Neural cell (in vitro differentiated cells): ENCODE measurements around the gene SERPINB4. TPM values are rescaled to one million over a fixed set of nuclear protein-coding genes. Genes with fewer than 3 reads are reported as not detected.

Experiments
- H2AFZ ChIP-seq: fragments of 200-600, 300-800 bp; sonication (generic), shearing (Covaris generic); 2 replicates; pipeline ENCODE4 v1.6.0; 2014; ENCODE audit warnings: low read depth, mild to moderate bottlenecking, antibody characterized with exemption, low read length, moderate library complexity
- H3F3A ChIP-seq: fragments of 200-600 bp; shearing (Covaris generic); 2 replicates; pipeline ENCODE4 v1.6.1; 2016; ENCODE audit warnings: mild to moderate bottlenecking, moderate library complexity, mixed read lengths, antibody characterized with exemption, low read length; ENCODE audit not compliant: insufficient read depth, poor library complexity, severe bottlenecking
- H3K27ac ChIP-seq: fragments of 200-600, 300-800 bp; sonication (generic), shearing (Covaris generic); 2 replicates; pipeline ENCODE4 v1.5.1; 2014; ENCODE audit warnings: mild to moderate bottlenecking, low read length, moderate library complexity
- H3K27me3 ChIP-seq: fragments of 300-800, 200-600 bp; sonication (generic), shearing (Covaris generic); 2 replicates; pipeline ENCODE4 v1.6.0; 2014; ENCODE audit warnings: mild to moderate bottlenecking, low read depth, low read length, moderate library complexity; ENCODE audit not compliant: insufficient read depth
- H3K36me3 ChIP-seq: fragments of 300-800, 200-600 bp; sonication (generic), shearing (Covaris generic); 2 replicates; pipeline ENCODE4 v1.5.1; 2014; ENCODE audit warnings: mild to moderate bottlenecking, antibody characterized with exemption, low read length, moderate library complexity; ENCODE audit not compliant: insufficient read depth
- H3K4me2 ChIP-seq: fragments of 300-800, 200-600 bp; sonication (generic), shearing (Covaris generic); 2 replicates; pipeline ENCODE4 v1.6.0; 2014; ENCODE audit warnings: mild to moderate bottlenecking, low read length
- H3K4me3 ChIP-seq: fragments of 300-800, 200-600 bp; sonication (generic), shearing (Covaris generic); 2 replicates; pipeline ENCODE4 v1.5.1; 2014; ENCODE audit warnings: mild to moderate bottlenecking, low read length, moderate library complexity
- H3K79me2 ChIP-seq: fragments of 200-600 bp; shearing (Covaris generic); replicated peaks from 2 replicates; pipeline ENCODE4 v1.6.0; 2014; ENCODE audit warnings: mild to moderate bottlenecking, low read length, moderate library complexity; ENCODE audit not compliant: insufficient read depth
- H3K9ac ChIP-seq: fragments of 300-800, 200-600 bp; sonication (generic), shearing (Covaris generic); 2 replicates; pipeline ENCODE4 v1.6.1; 2016; ENCODE audit warnings: mild to moderate bottlenecking, low read length, mixed read lengths
- H3K9me2 ChIP-seq: fragments of 200-600 bp; shearing (Covaris generic); 2 replicates; pipeline ENCODE4 v1.6.1; 2016; ENCODE audit warnings: mild to moderate bottlenecking, low read length, mixed read lengths; ENCODE audit not compliant: insufficient read depth
- H3K9me3 ChIP-seq: fragments of 200-600, 300-800 bp; sonication (generic), shearing (Covaris generic); 2 replicates; pipeline ENCODE4 v1.6.1; 2016; ENCODE audit warnings: mild to moderate bottlenecking, mixed run types, low read length, moderate library complexity, mixed read lengths
- H4K20me1 ChIP-seq: fragments of 200-600 bp; shearing (Covaris generic); 2 replicates; pipeline ENCODE4 v1.6.1; 2016; ENCODE audit warnings: mild to moderate bottlenecking, mixed run types; ENCODE audit not compliant: insufficient read depth
- CTCF ChIP-seq: fragments of 450-650 bp; IDR thresholded peaks from 2 replicates; pipeline ENCODE4 v1.5.1; 2014; ENCODE audit warnings: antibody characterized with exemption, mild to moderate bottlenecking, moderate library complexity; ENCODE audit not compliant: poor library complexity, severe bottlenecking
- EP300 ChIP-seq: fragments of 450-650 bp; conservative IDR thresholded peaks from 2 replicates; pipeline ENCODE4 v1.6.1; 2014; ENCODE audit warnings: antibody characterized with exemption, mild to moderate bottlenecking, moderate library complexity; ENCODE audit not compliant: poor library complexity, severe bottlenecking
- EZH2 ChIP-seq: fragments of 200-600, 300-800 bp; shearing (Covaris generic), sonication (generic); IDR thresholded peaks from 2 replicates; pipeline ENCODE4 v1.6.1; 2014; ENCODE audit warnings: antibody characterized with exemption, low read length, borderline replicate concordance, mild to moderate bottlenecking; ENCODE audit not compliant: insufficient read depth, poor library complexity, severe bottlenecking
- MXI1 ChIP-seq: fragments of 450-650 bp; conservative IDR thresholded peaks from 2 replicates; pipeline ENCODE4 v1.6.1; 2014; ENCODE audit warnings: antibody characterized with exemption, mild to moderate bottlenecking; ENCODE audit not compliant: poor library complexity, severe bottlenecking
- POLR2AphosphoS5 ChIP-seq: IDR thresholded peaks from 2 replicates; pipeline ENCODE4 v1.6.1; 2012
- RAD21 ChIP-seq: fragments of 450-650 bp; conservative IDR thresholded peaks from 2 replicates; pipeline ENCODE4 v1.6.1; 2014; ENCODE audit warnings: antibody characterized with exemption, mild to moderate bottlenecking, moderate library complexity
- REST ChIP-seq: IDR thresholded peaks from 2 replicates; pipeline ENCODE4 v1.6.1; 2012; ENCODE audit warnings: borderline replicate concordance
- SMC3 ChIP-seq: fragments of 450-650 bp; conservative IDR thresholded peaks from 2 replicates; pipeline ENCODE4 v1.6.1; 2014; ENCODE audit warnings: antibody characterized with exemption, mild to moderate bottlenecking, moderate library complexity; ENCODE audit not compliant: poor library complexity
- TAF1 ChIP-seq: IDR thresholded peaks from 2 replicates; pipeline ENCODE4 v1.6.1; 2012; ENCODE audit warnings: low read depth
- polyA plus RNA-seq: library from polyadenylated mRNA; depleted of rRNA; stranded (reverse); fragments of >200 nt; gene quantifications from 2 replicates; pipeline ENCODE4 v1.2.3, GENCODE V29; 2014

Gene SERPINB4
- polyA plus RNA-seq, 1 donor from 2014 or later, result not detected

GRCh38 chr18:63592471-63592870 lies 51.6 kb downstream of the SERPINB4 start:
- no peaks in the 10 kb centered on the region for H3K36me3 ChIP-seq
- H4K20me1 ChIP-seq, result no peaks in the 10 kb centered on the region
- no peak overlapping the region for H3K4me3 ChIP-seq
- H3K79me2 ChIP-seq, result no peaks in the 10 kb centered on the region
- no peaks in the 10 kb centered on the region for H3K27me3 ChIP-seq
- no peak overlapping the region for H2AFZ ChIP-seq
- H3F3A ChIP-seq, result no peaks in the 10 kb centered on the region
- no peaks in the 10 kb centered on the region for H3K9me3 ChIP-seq
- H3K9ac ChIP-seq, result no peak overlapping the region
- TF ChIP-seq CTCF (no peak), MXI1 (no peak), TAF1 (no peak), RAD21 (no peak), POLR2AphosphoS5 (no peak), EP300 (no peak), SMC3 (no peak), REST (no peak), EZH2 (no peak)
- no peak overlapping the region for H3K27ac ChIP-seq
- no peaks in the 10 kb centered on the region for H3K9me2 ChIP-seq
- H3K4me2 ChIP-seq, result no peak overlapping the region

- no peak overlapping the region for H2AFZ ChIP-seq
- H3K36me3 ChIP-seq, result no peaks in the 10 kb centered on the region
- H3K4me2 ChIP-seq, result no peak overlapping the region
- no peak for TF ChIP-seq REST
- TF ChIP-seq RAD21, result no peak
- no peak for TF ChIP-seq SMC3
- TF ChIP-seq CTCF, result no peak
- TF ChIP-seq EP300, result no peak
- TF ChIP-seq TAF1, result no peak
- TF ChIP-seq EZH2, result no peak
- no peak for TF ChIP-seq POLR2AphosphoS5
- no peak for TF ChIP-seq MXI1
- no peaks in the 10 kb centered on the region for H3K9me3 ChIP-seq
- H4K20me1 ChIP-seq, result no peaks in the 10 kb centered on the region
- H3F3A ChIP-seq, result no peaks in the 10 kb centered on the region
- H3K79me2 ChIP-seq, result no peaks in the 10 kb centered on the region
- H3K27ac ChIP-seq, result no peak overlapping the region
- no peak overlapping the region for H3K9ac ChIP-seq
- H3K9me2 ChIP-seq, result no peaks in the 10 kb centered on the region
- no peak overlapping the region for H3K4me3 ChIP-seq
- no peaks in the 10 kb centered on the region for H3K27me3 ChIP-seq
Measured at GRCh38 chr18:63591725-63592124, 52.3 kb downstream of the SERPINB4 start.
